Measurements from ENCODE around the gene KLHL20.

DNA sequence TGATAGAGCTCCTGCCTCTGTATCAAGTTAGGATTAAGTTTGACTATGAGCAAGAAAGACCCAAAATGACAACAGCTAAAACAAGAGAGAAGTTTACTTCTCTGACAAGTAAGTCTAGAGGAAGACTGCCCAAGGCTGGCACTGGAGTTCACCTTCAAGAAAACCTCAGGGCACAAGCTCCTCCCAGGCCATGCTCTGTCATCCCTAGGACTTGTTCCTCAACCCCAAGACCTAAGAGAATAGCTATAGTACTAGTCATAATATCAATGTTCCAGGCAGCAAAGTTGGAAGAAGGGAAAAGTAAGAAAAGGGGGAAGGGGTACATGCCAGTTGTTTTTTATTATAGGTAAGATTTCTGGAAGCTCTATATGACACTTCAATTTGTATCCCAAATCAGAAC, 83.3 kb downstream of the KLHL20 start:
- TF ChIP-seq, protein P1, sequence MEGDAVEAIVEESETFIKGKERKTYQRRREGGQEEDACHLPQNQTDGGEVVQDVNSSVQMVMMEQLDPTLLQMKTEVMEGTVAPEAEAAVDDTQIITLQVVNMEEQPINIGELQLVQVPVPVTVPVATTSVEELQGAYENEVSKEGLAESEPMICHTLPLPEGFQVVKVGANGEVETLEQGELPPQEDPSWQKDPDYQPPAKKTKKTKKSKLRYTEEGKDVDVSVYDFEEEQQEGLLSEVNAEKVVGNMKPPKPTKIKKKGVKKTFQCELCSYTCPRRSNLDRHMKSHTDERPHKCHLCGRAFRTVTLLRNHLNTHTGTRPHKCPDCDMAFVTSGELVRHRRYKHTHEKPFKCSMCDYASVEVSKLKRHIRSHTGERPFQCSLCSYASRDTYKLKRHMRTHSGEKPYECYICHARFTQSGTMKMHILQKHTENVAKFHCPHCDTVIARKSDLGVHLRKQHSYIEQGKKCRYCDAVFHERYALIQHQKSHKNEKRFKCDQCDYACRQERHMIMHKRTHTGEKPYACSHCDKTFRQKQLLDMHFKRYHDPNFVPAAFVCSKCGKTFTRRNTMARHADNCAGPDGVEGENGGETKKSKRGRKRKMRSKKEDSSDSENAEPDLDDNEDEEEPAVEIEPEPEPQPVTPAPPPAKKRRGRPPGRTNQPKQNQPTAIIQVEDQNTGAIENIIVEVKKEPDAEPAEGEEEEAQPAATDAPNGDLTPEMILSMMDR (IDR thresholded peaks at IDR 0.05): no peak
- TF ChIP-seq POLR2AphosphoS5 (IDR thresholded peaks at IDR 0.05) (no peak), POLR2A (IDR thresholded peaks at IDR 0.05) (no peak), EP300 (IDR thresholded peaks at IDR 0.05) (no peak)
